KOPT-K1 (cell line): Measurements from ENCODE around the gene MYADML2.

ENCODE experiments used
- H3K27ac ChIP-seq: fragments of 200-600 bp; sonication (generic); 2 replicates; pipeline ENCODE4 v1.5.1; 2016; ENCODE audit warnings: antibody characterized with exemption, mild to moderate bottlenecking, low read depth, low read length; ENCODE audit not compliant: poor library complexity, severe bottlenecking
- H3K36me3 ChIP-seq: fragments of 200-600 bp; sonication (generic); 2 replicates; pipeline ENCODE4 v1.5.1; 2017; ENCODE audit warnings: antibody characterized with exemption, mild to moderate bottlenecking, low read length, moderate library complexity; ENCODE audit not compliant: insufficient read depth
- H3K9me3 ChIP-seq: fragments of 200-600 bp; sonication (generic); 2 replicates; pipeline ENCODE4 v1.5.1; 2017; ENCODE audit warnings: antibody characterized with exemption, low read length, mild to moderate bottlenecking; ENCODE audit not compliant: insufficient read depth, poor library complexity, severe bottlenecking

Gene MYADML2

GRCh38 chr17:81939881-81940385 is 7.1 kb downstream of the MYADML2 start:
- Histone ChIP-seq H3K27ac (no peak overlapping the region), H3K9me3 (no peaks in the 10 kb centered on the region)

GRCh38 chr17:81939218-81939617 is 7.8 kb downstream of the MYADML2 start:
- Histone ChIP-seq H3K27ac (no peak overlapping the region), H3K36me3 (no peaks in the 10 kb centered on the region)

More at GRCh38 chr17:81939881-81940385, 7.1 kb downstream of the MYADML2 start:
- no peaks in the 10 kb centered on the region for H3K36me3 ChIP-seq

GRCh38 chr17:81935709-81936084 is 11.3 kb downstream of the MYADML2 start:
- Histone ChIP-seq H3K36me3 (no peaks in the 10 kb centered on the region), H3K27ac (no peak overlapping the region), H3K9me3 (no peaks in the 10 kb centered on the region)

More at GRCh38 chr17:81939218-81939617, 7.8 kb downstream of the MYADML2 start:
- H3K9me3 ChIP-seq, result no peaks in the 10 kb centered on the region

- Histone ChIP-seq H3K9me3 (no peaks in the 10 kb centered on the region), H3K27ac (no peak overlapping the region), H3K36me3 (no peaks in the 10 kb centered on the region)
Observed at GRCh38 chr17:81934850-81935708, 12.0 kb downstream of the MYADML2 start.

GRCh38 chr17:81934098-81934757 is 12.8 kb downstream of the MYADML2 start:
- Histone ChIP-seq H3K27ac (no peak overlapping the region), H3K36me3 (no peaks in the 10 kb centered on the region), H3K9me3 (no peaks in the 10 kb centered on the region)

- no peaks in the 10 kb centered on the region for H3K36me3 ChIP-seq
- H3K9me3 ChIP-seq, result no peaks in the 10 kb centered on the region
- H3K27ac ChIP-seq, result no peak overlapping the region
Observed at GRCh38 chr17:81933178-81933699, 13.8 kb downstream of the MYADML2 start.

GRCh38 chr17:81932333-81932983 is 14.6 kb downstream of the MYADML2 start:
- no peaks in the 10 kb centered on the region for H3K36me3 ChIP-seq
- no peaks in the 10 kb centered on the region for H3K9me3 ChIP-seq
- no peak overlapping the region for H3K27ac ChIP-seq

- H3K9me3 ChIP-seq, result no peaks in the 10 kb centered on the region
- no peak overlapping the region for H3K27ac ChIP-seq
- no peaks in the 10 kb centered on the region for H3K36me3 ChIP-seq
Observed at GRCh38 chr17:81931557-81932332, 15.3 kb downstream of the MYADML2 start.

- H3K27ac ChIP-seq, result no peak overlapping the region
- H3K36me3 ChIP-seq, result no peaks in the 10 kb centered on the region
- no peaks in the 10 kb centered on the region for H3K9me3 ChIP-seq
Observed at GRCh38 chr17:81931189-81931556, 15.9 kb downstream of the MYADML2 start.

- Histone ChIP-seq H3K9me3 (no peaks in the 10 kb centered on the region), H3K27ac (no peak overlapping the region), H3K36me3 (no peaks in the 10 kb centered on the region)
Observed at GRCh38 chr17:81930142-81931125, 16.6 kb downstream of the MYADML2 start.

- Histone ChIP-seq H3K36me3 (no peaks in the 10 kb centered on the region), H3K9me3 (no peaks in the 10 kb centered on the region), H3K27ac (no peak overlapping the region)
Observed at GRCh38 chr17:81929253-81930141, 17.5 kb downstream of the MYADML2 start.

- no peak overlapping the region for H3K27ac ChIP-seq
- no peaks in the 10 kb centered on the region for H3K36me3 ChIP-seq
- no peaks in the 10 kb centered on the region for H3K9me3 ChIP-seq
Observed at GRCh38 chr17:81928544-81929252, 18.3 kb downstream of the MYADML2 start.
